Neural cell (in vitro differentiated cells): ENCODE measurements around the gene CD27. TPM values are rescaled to one million over a fixed set of nuclear protein-coding genes. Genes with fewer than 3 reads are reported as not detected.

Experiments used
- H2AFZ ChIP-seq: fragments of 200-600, 300-800 bp; sonication (generic), shearing (Covaris generic); 2 replicates; pipeline ENCODE4 v1.6.0; 2014; ENCODE audit warnings: low read depth, mild to moderate bottlenecking, antibody characterized with exemption, low read length, moderate library complexity
- H3F3A ChIP-seq: fragments of 200-600 bp; shearing (Covaris generic); 2 replicates; pipeline ENCODE4 v1.6.1; 2016; ENCODE audit warnings: mild to moderate bottlenecking, moderate library complexity, mixed read lengths, antibody characterized with exemption, low read length; ENCODE audit not compliant: insufficient read depth, poor library complexity, severe bottlenecking
- H3K27ac ChIP-seq: fragments of 200-600, 300-800 bp; sonication (generic), shearing (Covaris generic); 2 replicates; pipeline ENCODE4 v1.5.1; 2014; ENCODE audit warnings: mild to moderate bottlenecking, low read length, moderate library complexity
- H3K27me3 ChIP-seq: fragments of 300-800, 200-600 bp; sonication (generic), shearing (Covaris generic); 2 replicates; pipeline ENCODE4 v1.6.0; 2014; ENCODE audit warnings: mild to moderate bottlenecking, low read depth, low read length, moderate library complexity; ENCODE audit not compliant: insufficient read depth
- H3K36me3 ChIP-seq: fragments of 300-800, 200-600 bp; sonication (generic), shearing (Covaris generic); 2 replicates; pipeline ENCODE4 v1.5.1; 2014; ENCODE audit warnings: mild to moderate bottlenecking, antibody characterized with exemption, low read length, moderate library complexity; ENCODE audit not compliant: insufficient read depth
- H3K4me2 ChIP-seq: fragments of 300-800, 200-600 bp; sonication (generic), shearing (Covaris generic); 2 replicates; pipeline ENCODE4 v1.6.0; 2014; ENCODE audit warnings: mild to moderate bottlenecking, low read length
- H3K4me3 ChIP-seq: fragments of 300-800, 200-600 bp; sonication (generic), shearing (Covaris generic); 2 replicates; pipeline ENCODE4 v1.5.1; 2014; ENCODE audit warnings: mild to moderate bottlenecking, low read length, moderate library complexity
- H3K79me2 ChIP-seq: fragments of 200-600 bp; shearing (Covaris generic); replicated peaks from 2 replicates; pipeline ENCODE4 v1.6.0; 2014; ENCODE audit warnings: mild to moderate bottlenecking, low read length, moderate library complexity; ENCODE audit not compliant: insufficient read depth
- H3K9ac ChIP-seq: fragments of 300-800, 200-600 bp; sonication (generic), shearing (Covaris generic); 2 replicates; pipeline ENCODE4 v1.6.1; 2016; ENCODE audit warnings: mild to moderate bottlenecking, low read length, mixed read lengths
- H3K9me2 ChIP-seq: fragments of 200-600 bp; shearing (Covaris generic); 2 replicates; pipeline ENCODE4 v1.6.1; 2016; ENCODE audit warnings: mild to moderate bottlenecking, low read length, mixed read lengths; ENCODE audit not compliant: insufficient read depth
- H3K9me3 ChIP-seq: fragments of 200-600, 300-800 bp; sonication (generic), shearing (Covaris generic); 2 replicates; pipeline ENCODE4 v1.6.1; 2016; ENCODE audit warnings: mild to moderate bottlenecking, mixed run types, low read length, moderate library complexity, mixed read lengths
- H4K20me1 ChIP-seq: fragments of 200-600 bp; shearing (Covaris generic); 2 replicates; pipeline ENCODE4 v1.6.1; 2016; ENCODE audit warnings: mild to moderate bottlenecking, mixed run types; ENCODE audit not compliant: insufficient read depth
- EP300 ChIP-seq: fragments of 450-650 bp; conservative IDR thresholded peaks from 2 replicates; pipeline ENCODE4 v1.6.1; 2014; ENCODE audit warnings: antibody characterized with exemption, mild to moderate bottlenecking, moderate library complexity; ENCODE audit not compliant: poor library complexity, severe bottlenecking
- EZH2 ChIP-seq: fragments of 200-600, 300-800 bp; shearing (Covaris generic), sonication (generic); IDR thresholded peaks from 2 replicates; pipeline ENCODE4 v1.6.1; 2014; ENCODE audit warnings: antibody characterized with exemption, low read length, borderline replicate concordance, mild to moderate bottlenecking; ENCODE audit not compliant: insufficient read depth, poor library complexity, severe bottlenecking
- MXI1 ChIP-seq: fragments of 450-650 bp; conservative IDR thresholded peaks from 2 replicates; pipeline ENCODE4 v1.6.1; 2014; ENCODE audit warnings: antibody characterized with exemption, mild to moderate bottlenecking; ENCODE audit not compliant: poor library complexity, severe bottlenecking
- POLR2AphosphoS5 ChIP-seq: IDR thresholded peaks from 2 replicates; pipeline ENCODE4 v1.6.1; 2012
- RAD21 ChIP-seq: fragments of 450-650 bp; conservative IDR thresholded peaks from 2 replicates; pipeline ENCODE4 v1.6.1; 2014; ENCODE audit warnings: antibody characterized with exemption, mild to moderate bottlenecking, moderate library complexity
- SMC3 ChIP-seq: fragments of 450-650 bp; conservative IDR thresholded peaks from 2 replicates; pipeline ENCODE4 v1.6.1; 2014; ENCODE audit warnings: antibody characterized with exemption, mild to moderate bottlenecking, moderate library complexity; ENCODE audit not compliant: poor library complexity
- TAF1 ChIP-seq: IDR thresholded peaks from 2 replicates; pipeline ENCODE4 v1.6.1; 2012; ENCODE audit warnings: low read depth
- polyA plus RNA-seq: library from polyadenylated mRNA; depleted of rRNA; stranded (reverse); fragments of >200 nt; gene quantifications from 2 replicates; pipeline ENCODE4 v1.2.3, GENCODE V29; 2014
- TF ChIP-seq, protein P1 (sequence below): fragments of 450-650 bp; IDR thresholded peaks from 2 replicates; pipeline ENCODE4 v1.5.1; 2014; ENCODE audit warnings: antibody characterized with exemption, mild to moderate bottlenecking, moderate library complexity; ENCODE audit not compliant: poor library complexity, severe bottlenecking
- TF ChIP-seq, protein P2 (sequence below): IDR thresholded peaks from 2 replicates; pipeline ENCODE4 v1.6.1; 2012; ENCODE audit warnings: borderline replicate concordance

CD27 gene
- polyA plus RNA-seq, 1 donor from 2014 or later, result not detected

DNA sequence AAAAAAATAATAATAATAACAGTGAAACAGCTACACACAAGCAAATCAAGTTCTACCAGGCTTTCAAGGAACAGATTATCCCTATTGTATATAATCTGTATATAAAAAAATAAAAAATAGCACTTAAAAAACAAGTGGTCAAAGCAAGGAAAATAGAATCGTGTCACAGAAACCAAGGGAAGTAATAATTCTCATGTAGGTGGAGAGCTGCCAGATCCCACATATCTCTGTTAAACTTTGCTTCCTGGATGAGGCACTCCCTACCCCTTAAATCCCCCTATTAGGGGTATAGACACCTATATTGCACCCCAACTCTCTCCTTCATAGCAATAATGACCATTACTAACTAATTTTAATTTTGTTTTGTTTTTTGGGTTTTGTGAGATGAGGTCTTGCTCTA is 4.4 kb upstream of the CD27 start:
- no peaks in the 10 kb centered on the region for H3K9me3 ChIP-seq
- H3K27me3 ChIP-seq, result no peaks in the 10 kb centered on the region
- no peaks in the 10 kb centered on the region for H3K79me2 ChIP-seq
- TF ChIP-seq, protein P1, sequence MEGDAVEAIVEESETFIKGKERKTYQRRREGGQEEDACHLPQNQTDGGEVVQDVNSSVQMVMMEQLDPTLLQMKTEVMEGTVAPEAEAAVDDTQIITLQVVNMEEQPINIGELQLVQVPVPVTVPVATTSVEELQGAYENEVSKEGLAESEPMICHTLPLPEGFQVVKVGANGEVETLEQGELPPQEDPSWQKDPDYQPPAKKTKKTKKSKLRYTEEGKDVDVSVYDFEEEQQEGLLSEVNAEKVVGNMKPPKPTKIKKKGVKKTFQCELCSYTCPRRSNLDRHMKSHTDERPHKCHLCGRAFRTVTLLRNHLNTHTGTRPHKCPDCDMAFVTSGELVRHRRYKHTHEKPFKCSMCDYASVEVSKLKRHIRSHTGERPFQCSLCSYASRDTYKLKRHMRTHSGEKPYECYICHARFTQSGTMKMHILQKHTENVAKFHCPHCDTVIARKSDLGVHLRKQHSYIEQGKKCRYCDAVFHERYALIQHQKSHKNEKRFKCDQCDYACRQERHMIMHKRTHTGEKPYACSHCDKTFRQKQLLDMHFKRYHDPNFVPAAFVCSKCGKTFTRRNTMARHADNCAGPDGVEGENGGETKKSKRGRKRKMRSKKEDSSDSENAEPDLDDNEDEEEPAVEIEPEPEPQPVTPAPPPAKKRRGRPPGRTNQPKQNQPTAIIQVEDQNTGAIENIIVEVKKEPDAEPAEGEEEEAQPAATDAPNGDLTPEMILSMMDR, result no peak
- TF ChIP-seq SMC3 (no peak), EZH2 (no peak), TAF1 (no peak), RAD21 (no peak), POLR2AphosphoS5 (no peak), MXI1 (no peak), EP300 (no peak)
- TF ChIP-seq, protein P2, sequence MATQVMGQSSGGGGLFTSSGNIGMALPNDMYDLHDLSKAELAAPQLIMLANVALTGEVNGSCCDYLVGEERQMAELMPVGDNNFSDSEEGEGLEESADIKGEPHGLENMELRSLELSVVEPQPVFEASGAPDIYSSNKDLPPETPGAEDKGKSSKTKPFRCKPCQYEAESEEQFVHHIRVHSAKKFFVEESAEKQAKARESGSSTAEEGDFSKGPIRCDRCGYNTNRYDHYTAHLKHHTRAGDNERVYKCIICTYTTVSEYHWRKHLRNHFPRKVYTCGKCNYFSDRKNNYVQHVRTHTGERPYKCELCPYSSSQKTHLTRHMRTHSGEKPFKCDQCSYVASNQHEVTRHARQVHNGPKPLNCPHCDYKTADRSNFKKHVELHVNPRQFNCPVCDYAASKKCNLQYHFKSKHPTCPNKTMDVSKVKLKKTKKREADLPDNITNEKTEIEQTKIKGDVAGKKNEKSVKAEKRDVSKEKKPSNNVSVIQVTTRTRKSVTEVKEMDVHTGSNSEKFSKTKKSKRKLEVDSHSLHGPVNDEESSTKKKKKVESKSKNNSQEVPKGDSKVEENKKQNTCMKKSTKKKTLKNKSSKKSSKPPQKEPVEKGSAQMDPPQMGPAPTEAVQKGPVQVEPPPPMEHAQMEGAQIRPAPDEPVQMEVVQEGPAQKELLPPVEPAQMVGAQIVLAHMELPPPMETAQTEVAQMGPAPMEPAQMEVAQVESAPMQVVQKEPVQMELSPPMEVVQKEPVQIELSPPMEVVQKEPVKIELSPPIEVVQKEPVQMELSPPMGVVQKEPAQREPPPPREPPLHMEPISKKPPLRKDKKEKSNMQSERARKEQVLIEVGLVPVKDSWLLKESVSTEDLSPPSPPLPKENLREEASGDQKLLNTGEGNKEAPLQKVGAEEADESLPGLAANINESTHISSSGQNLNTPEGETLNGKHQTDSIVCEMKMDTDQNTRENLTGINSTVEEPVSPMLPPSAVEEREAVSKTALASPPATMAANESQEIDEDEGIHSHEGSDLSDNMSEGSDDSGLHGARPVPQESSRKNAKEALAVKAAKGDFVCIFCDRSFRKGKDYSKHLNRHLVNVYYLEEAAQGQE, result no peak
- no peaks in the 10 kb centered on the region for H3K9me2 ChIP-seq
- no peaks in the 10 kb centered on the region for H3K36me3 ChIP-seq
- H3F3A ChIP-seq, result no peaks in the 10 kb centered on the region
- H3K4me3 ChIP-seq, result no peak overlapping the region
- H3K27ac ChIP-seq, result no peak overlapping the region
- H4K20me1 ChIP-seq, result no peaks in the 10 kb centered on the region
- no peak overlapping the region for H2AFZ ChIP-seq
- H3K9ac ChIP-seq, result no peak overlapping the region
- no peak overlapping the region for H3K4me2 ChIP-seq

DNA sequence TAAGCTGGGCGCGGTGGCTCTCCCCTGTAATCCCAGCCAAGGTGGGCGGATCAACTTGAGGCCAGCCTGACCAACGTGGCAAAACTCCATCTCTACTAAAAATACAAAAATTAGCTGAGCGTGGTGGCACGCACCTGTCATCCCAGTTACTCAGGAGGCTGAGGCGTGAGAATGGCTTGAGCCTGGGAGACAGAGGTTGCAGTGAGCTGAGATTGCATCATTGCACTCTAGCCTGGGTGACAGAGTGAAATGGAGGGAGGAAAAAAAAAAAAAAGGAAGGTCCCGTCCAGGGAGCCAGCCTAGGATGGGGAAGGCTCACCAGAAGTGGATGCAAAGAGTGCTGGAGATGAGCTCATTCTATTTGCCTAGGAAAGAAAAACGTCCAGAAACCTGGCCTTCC is 1.9 kb upstream of the CD27 start:
- Histone ChIP-seq H3K4me3 (no peak overlapping the region), H3K36me3 (no peaks in the 10 kb centered on the region), H2AFZ (no peak overlapping the region), H3K27me3 (no peaks in the 10 kb centered on the region), H3K9ac (no peak overlapping the region), H4K20me1 (no peaks in the 10 kb centered on the region), H3K4me2 (no peak overlapping the region), H3K79me2 (no peaks in the 10 kb centered on the region), H3K27ac (no peak overlapping the region), H3F3A (no peaks in the 10 kb centered on the region), H3K9me3 (no peaks in the 10 kb centered on the region), H3K9me2 (no peaks in the 10 kb centered on the region)
- TF ChIP-seq EZH2, result no peak
- TF ChIP-seq, protein P1, result no peak
